GM21447 (cell line): Measurements from ENCODE around the gene PIH1D2.
"Not testable (repeated sequence)": the region's sequence is repeated elsewhere in the genome, so short reads cannot be mapped to it uniquely, and the experiment has no call there.

ENCODE experiments used
- ATAC-seq: cut with Tn5 transposase; IDR thresholded peaks from one replicate; pipeline ENCODE4 v1.9.1; 2021; ENCODE audit not compliant: unreplicated experiment

Gene PIH1D2

DNA sequence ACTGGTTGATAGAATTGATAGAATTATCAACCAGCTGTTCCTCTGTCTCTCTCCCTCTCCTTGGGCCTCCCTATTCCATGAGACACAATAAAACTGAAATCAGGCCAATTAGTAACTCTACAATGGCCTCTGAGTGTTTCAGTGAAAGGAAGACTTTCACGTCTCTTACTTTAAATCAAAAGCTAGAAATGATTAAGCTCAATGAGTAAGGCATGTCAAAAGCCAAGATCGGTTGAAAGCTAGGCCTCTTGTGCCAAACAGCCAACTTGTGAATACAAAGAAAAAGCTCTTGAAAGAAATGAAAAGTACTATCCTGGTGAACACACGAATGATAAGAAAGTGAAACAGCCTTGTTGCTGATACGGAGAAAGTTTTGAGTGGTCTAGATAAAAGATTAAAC lies 16.6 kb downstream of the PIH1D2 start:
- ATAC-seq: no peak

DNA sequence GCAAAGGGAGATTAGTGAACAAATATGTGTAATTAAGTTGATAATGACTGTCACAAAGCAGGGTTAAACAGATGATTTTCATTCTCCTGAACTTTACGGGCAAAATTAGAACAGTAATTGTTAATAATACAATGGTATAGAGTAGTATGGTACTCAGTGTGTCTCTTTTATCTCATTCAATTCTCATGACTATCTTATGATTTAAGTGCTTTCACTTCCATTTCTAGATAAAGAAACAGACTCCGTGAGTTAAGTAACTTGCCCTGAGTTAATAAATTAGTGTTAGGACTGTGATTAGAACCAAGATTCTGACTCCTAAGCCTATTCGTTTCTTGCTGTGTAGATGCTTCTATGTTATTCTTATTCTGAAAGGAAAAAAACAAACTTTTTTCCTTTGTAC lies 22.0 kb downstream of the PIH1D2 start:
- ATAC-seq: no peak

DNA sequence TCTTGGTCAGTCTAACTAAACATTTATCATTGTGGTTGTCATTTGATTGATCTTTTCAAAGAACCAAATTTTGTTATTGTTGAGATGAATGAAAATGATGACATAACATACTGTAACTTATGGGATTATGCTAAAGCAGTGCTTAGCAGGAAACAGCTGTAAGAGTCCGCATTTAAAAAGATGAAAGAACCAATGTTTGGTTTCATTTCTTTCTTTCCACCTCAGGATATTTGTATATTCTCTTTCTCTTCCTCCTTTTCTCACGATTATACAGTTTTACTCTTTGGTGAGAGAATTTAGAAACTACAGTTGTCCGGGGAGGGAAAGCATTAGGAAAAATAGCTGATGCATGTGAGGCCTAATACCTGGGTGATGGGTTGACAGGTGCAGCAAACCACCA lies 23.1 kb downstream of the PIH1D2 start:
- peak; percentile 71 for ATAC-seq

DNA sequence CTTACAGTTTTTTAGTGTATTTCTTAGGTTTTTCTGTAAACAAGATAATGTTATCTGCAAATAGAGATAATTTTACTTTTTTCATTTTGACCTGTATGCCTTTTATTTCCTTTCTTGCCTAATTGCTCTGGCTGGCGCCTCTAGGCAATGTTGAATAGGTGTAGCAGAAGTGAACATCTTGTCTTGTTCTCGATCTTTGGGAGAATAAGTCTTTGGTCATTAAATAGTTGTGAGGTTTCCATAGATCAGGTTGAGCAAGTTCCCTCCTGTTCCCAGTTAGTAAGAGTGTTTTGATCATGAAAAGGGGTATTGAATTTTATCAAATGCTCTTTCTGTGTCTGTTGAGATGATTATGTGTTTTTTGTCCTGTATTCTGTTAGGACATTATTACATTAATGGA lies 24.0 kb downstream of the PIH1D2 start:
- ATAC-seq: no peak

DNA sequence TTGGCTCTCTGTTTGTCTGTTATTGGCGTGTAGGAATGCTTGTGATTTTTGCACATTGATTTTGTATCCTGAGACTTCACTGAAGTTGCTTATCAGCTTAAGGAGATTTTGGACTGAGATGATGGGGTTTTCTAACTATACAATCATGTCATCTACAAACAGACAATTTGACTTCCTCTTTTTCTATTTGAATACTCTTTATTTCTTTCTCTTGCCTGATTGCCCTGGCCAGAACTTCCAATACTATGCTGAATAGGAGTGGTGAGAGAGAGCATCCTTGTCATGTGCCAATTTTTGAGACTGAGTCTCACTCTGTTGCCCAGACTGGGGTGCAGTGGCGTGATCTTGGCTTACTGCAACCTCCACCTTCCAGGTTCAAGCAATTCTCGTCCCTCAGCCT lies 25.6 kb downstream of the PIH1D2 start:
- ATAC-seq: not testable (repeated sequence)

DNA sequence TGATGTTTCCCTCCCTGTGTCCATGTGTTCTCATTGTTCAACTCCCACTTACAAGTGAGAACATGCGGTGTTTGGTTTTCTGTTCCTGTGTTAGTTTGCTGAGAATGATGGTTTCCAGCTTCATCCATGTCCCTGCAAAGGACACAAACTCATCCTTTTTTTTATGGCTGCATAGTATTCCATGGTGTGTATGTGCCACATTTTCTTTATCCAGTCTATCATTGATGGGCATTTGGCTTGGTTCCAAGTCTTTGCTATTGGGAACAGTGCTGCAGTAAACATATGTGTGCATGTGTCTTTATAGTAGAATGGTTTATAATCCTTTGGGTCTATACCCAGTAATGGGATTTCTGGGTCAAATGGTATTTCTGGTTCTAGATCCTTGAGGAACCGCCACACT lies 27.2 kb downstream of the PIH1D2 start:
- ATAC-seq: not testable (repeated sequence)

DNA sequence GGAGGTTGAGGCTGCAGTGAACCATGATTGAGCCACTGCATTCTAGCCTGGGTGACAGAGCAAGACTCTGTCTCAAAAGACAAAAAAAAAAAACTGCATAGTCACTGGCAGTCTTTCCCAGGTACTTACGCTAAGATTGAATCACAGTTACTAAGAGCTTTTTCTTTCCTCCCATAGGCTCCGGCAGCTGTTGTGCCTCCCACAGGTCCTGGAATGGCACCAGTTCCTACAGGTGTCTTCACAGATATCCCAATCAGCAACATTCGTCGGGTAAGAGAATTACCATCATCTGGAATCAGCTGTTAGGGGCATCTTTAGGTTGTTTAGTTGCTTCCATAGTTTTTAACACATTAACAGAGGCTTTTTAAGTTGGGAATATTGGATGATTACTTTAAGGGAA lies 28.9 kb downstream of the PIH1D2 start:
- ATAC-seq: no peak

DNA sequence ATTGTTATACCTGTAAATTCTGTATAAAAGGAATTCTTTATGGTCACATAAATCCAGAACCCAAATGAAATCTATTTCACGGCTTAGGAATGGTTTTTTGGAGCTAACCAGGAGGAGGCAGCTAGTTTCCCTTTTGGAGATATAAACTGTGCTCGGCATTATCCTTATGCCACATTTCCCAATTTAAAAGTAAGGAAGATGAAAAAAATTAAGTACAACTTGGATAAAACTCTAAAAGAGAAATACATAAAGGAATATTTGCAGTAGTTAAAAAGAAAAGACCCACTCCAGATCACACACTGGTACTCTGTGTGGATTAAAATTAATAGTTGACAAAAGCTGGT lies 30.9 kb downstream of the PIH1D2 start:
- no peak for ATAC-seq

DNA sequence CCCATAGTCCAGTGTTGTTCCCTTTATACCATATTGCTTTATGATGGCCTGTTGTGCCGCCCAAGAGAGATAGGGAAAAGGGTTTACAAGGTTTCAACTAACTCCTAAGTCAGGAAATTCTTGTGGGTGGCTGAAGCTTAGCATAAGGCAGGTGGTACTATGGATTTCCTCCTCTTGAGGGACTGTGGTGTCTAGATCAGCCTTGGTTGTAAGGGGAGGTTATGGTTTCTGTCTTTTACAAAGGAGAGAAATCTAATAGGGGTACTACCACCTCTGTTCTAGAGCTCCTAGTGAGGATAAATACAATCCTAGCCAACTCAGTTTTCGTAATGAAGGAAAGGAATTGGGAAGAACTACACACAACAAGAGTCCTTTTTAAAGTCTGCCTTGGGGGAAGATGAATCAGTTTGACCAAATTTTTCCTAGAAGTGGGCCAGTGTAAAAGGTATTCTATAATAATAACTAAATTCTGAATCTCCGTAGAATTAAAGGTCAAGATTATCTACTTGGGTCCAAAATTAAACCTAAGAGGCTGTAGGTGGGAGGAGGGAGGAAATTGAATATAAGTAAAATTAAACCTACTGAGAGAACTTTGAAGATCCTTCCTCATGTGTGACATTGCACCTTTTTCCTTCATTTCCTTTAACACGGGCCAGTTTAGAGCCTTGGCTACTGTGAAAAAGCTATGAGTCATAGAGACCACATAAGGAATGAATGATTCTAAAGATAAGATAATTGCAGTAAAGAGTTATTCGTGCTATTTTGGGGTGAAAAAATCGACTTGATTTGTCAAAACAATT lies 31.5 kb downstream of the PIH1D2 start:
- no peak for ATAC-seq

DNA sequence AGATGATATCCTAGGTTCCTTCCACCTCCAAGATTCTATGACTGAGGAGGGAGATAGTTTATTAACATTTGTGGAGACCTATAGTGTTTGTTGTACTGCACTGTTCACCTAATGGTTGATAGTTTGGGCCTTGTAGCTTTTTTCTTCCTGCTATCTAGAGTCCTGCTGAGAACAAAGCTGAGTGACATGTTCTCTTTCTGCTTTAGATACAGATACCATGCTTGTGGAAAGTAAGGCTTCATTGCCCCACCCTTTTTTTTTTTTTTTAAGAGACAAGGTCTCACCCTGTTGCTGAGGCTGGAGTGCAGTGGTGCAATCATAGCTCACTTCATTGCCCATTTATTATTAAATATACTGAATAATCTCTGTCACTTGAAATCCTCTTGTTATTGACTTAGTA lies 36.3 kb downstream of the PIH1D2 start:
- ATAC-seq: no peak

DNA sequence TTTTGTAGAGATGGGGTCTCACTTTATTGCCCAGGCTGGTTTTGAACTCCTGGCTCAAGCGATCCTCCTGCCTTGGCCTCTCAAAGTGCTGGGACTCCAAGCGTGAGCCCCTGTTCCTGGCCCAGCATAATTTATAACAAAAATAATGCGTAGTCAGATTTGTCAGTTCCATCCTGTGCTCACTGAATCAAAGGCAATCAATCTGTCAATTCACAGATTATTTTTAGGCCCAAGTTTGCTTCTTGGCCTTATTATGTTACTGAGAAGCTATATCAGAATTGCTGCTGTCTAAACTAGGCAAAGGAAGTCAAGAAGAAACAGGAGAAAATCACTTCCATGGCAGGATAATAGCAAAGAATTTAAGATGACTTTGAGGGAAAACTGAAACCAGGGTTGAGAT lies 39.9 kb downstream of the PIH1D2 start:
- ATAC-seq: no peak

DNA sequence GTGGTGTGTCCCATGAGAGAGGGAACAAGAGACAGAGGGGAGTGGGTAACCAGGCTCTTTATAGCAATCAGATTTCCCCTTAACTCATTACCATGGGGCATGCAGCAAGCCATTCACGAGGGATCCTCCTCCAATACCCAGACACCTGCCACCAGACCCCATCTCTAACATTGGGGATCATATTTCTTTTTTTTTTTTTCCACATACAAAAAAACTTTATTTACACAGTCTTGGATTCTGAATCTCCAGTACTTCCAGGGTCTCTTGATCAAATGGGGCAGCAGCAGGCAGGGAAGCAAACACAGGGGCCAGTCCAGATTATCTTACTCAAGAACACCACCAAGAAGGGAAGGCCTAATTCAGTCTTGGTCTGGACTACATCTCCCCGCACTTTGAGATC lies 44.4 kb downstream of the PIH1D2 start:
- ATAC-seq: no peak

DNA sequence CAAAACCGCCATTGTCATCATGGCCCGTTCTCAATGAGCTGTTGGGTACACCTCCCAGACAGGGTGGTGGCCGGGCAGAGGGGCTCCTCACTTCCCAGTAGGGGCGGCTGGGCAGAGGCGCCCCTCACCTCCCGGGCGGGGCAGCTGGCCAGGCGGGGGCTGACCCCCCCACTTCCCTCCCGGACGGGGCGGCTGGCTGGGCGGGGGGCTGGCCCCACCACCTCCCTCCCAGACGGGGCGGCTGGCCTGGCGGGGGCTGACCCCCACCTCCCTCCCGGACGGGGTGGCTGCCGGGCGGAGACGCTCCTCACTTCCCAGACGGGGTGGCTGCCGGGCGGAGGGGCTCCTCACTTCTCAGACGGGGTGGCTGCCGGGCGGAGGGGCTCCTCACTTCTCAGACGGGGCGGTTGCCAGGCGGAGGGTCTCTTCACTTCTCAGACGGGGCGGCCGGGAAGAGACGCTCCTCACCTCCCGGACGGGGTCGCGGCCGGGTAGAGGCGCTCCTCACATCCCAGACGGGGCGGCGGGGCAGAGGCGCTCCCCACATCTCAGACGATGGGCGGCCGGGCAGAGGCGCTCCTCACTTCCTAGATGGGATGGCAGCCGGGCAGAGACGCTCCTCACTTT lies 46.9 kb downstream of the PIH1D2 start:
- ATAC-seq: not testable (repeated sequence)

DNA sequence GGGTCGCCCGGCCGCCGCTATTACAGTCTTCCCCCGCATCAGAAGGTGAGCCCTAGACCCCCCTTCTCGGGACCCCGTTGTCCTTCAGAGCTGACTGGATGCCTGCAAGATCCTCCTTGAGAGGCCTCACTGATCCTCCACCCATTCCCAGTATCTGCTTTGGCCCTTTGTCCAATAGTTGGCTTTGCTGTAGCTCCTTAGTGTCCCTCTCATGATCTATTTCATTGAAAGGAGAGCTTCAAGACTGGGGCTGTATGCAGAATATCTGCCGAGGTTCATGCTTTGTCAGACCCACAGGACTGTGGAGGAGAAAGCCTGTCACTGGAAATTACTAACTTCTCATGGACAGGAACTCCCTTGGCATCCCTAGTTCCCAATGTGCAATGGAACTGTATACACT lies 48.1 kb downstream of the PIH1D2 start:
- no peak for ATAC-seq

DNA sequence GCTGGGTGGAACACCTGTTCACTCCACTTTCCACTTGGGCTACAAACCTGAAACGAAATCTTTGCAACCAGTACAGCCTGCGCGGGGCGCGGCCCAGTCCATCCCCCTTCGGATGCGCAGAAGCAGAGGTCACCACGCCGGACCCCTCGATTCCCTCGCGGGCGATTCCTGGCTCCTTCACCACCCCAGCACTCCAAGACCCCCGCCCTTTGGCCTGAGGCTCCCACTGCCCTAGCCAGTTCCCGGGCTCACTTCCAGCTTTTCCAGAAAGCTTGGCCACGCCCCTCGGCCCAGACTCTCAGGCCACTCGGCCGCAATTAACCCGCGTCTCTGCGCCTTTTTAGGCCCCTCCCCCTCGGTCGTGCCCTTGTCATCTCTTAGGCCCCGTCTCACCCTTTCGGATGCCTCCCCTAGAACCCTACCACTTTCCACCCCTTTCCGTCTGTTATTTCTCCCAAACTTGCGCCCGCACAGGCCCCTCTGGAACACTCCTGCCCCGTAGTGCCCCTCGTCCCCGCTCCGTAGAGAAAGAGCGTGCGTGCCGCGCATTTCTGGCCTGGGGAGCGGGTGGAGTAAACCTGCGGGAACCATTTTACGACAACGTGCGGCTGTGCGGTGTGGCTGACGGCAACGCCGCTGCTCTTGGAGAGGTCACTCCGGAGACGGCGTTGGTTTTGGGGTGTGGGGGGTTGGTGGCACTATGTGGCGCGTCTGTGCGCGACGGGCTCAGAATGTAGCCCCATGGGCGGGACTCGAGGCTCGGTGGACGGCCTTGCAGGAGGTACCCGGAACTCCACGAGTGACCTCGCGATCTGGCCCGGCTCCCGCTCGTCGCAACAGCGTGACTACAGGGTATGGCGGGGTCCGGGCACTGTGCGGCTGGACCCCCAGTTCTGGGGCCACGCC lies 48.8 kb downstream of the PIH1D2 start, which contains the start of gene DLAT:
TSS of gene DLAT (plus strand) at position 636 of the 906 bp plus-strand sequence. CDS start at position 701, 65 bp downstream.
- peak; percentile 70 for ATAC-seq

DNA sequence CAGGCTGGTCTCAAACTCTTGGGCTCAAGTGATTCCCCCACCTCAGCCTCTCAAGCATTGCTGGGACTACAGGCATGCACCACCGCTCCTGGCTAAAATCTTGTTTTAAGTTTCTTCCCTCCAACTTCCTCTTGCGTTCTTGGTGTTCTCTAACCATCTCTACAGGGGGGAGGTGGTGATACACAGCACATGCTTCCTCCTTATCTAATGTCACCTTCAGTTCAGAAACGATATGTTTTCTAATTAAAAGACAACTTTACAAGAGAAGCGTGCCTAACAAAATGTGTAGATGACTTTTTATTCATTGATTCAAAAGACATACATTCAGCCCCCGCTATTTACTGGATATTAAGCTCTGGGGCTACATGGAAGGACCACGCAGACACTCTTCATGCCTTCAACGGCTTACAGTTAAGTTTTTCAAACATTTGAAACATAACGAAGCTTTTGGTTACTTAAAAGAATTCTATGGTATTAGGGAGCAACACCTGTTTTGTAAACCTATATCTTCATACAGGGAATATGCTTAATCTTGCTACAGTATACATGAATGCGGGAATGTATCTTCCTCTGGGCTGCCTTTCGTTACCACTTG lies 49.5 kb downstream of the PIH1D2 start:
- peak; percentile 44 for ATAC-seq

DNA sequence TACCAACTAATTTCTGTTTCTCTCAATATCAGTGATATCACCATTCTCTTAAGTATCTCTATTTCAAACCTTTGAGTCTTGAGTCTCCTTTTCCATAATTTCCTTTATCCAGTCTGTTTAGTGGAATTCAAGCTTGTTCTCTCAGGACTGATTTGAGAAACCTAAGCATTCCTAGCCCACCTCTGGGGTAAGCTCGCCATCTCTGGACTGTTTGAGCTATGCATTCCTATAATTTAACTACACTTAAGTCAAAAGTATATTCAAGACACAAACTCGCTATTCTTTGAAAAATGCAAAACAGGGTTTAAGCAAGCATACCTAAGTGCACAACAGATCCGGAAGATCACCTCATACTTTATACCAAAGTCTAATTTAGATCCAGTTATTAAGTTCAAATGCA lies 50.7 kb downstream of the PIH1D2 start:
- no peak for ATAC-seq

DNA sequence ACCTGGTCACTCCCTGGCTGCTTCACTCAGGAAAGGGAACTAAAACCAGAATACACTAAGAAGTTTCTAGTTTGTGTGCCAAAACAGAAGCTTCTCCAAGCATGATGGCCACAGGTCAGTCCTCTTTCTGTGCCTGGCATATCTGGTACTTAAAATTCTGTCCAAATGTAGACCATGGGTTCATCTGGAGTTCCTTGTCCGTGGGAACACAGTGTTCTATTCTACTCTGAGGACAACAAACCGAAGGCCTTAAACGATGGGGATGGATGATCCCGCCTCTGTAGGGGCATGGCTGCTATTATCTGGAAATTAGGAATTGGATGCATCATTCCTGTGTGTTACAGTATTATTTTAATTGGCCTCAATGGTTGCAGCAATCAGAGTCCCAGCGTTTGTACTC lies 54.8 kb downstream of the PIH1D2 start:
- ATAC-seq: no peak
